ENCODE measurements around the gene PRMT1. TPM values are rescaled to one million over a fixed set of nuclear protein-coding genes. Genes with fewer than 3 reads are reported as not detected.

Gene PRMT1
- total RNA-seq, 1 donor from 2014 or later = 90.8 TPM

DNA sequence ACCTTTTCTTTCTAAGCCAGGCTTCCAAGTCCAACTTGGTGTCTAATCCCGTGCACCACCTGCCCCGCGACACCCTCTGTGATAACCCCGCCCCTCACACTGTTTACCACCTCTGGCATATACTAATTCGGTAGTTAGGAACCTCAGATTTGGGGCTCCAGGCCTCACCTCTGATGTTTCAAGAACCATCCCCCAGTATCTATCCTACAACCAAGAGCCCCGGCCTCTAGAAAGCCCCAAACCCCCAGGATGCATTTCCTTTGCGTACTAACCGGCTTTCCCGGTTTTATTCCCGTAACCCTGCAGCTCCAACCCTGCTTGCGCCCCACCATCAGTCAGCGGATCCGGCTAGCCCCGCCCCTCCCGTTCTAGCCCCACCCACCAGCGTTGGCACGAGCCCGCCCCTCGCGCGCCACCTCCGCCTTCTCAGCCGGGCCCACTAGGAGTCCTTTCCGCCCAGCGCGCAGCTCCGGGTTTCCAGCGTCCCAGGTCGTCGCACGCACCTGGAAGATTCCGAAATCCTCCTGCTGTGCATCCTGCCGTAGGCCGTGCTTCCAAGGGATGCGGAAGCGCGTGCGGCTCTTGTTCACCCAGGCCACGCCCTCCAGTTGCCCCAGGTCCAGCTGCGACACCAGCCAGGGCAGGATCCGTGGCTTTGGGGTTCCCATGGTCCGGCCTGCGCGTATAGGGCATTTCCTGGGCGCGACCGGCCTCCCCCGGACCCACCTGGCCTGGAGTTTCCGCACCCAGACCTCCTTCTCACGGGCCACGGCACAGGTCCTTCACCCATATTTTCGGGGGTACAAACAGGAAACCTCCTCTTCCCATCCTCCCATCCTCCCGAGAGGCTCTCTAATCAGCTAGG lies 12.7 kb upstream of the PRMT1 start:
- intact Hi-C loops (cut with DNase I) = no loop called here
- peaks cover 16% of the 10 kb centered on the region for H3K4me1 ChIP-seq
- TF ChIP-seq, protein P1, sequence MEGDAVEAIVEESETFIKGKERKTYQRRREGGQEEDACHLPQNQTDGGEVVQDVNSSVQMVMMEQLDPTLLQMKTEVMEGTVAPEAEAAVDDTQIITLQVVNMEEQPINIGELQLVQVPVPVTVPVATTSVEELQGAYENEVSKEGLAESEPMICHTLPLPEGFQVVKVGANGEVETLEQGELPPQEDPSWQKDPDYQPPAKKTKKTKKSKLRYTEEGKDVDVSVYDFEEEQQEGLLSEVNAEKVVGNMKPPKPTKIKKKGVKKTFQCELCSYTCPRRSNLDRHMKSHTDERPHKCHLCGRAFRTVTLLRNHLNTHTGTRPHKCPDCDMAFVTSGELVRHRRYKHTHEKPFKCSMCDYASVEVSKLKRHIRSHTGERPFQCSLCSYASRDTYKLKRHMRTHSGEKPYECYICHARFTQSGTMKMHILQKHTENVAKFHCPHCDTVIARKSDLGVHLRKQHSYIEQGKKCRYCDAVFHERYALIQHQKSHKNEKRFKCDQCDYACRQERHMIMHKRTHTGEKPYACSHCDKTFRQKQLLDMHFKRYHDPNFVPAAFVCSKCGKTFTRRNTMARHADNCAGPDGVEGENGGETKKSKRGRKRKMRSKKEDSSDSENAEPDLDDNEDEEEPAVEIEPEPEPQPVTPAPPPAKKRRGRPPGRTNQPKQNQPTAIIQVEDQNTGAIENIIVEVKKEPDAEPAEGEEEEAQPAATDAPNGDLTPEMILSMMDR (IDR thresholded peaks at IDR 0.05) = peak; percentile 13
- peak overlapping the region; percentile 76 for H3K27ac ChIP-seq
- H3K4me3 ChIP-seq = peak overlapping the region; percentile 94
- ATAC-seq = peak; percentile 90
- peak; percentile 96 for DNase-seq
- H3K27me3 ChIP-seq = no peaks in the 10 kb centered on the region
- H3K36me3 ChIP-seq = peaks cover 32% of the 10 kb centered on the region
- no peaks in the 10 kb centered on the region for H3K9me3 ChIP-seq

DNA sequence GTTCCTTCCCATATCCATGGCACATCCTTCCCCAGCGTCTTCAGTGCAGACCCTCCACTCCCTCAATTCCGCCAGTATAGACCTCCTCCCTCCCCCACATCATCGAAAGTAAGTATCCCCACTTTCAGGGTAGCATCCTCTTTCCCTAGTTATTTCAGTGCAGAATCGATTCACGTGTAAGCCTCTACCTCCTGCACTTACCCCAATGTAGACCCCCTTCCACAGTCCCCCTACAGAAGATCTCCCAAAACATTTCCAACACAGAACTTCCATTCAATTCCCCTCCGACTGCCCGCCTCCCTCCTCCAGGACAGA lies 12.1 kb upstream of the PRMT1 start:
- Histone ChIP-seq H3K27me3 (no peaks in the 10 kb centered on the region), H3K4me1 (peaks cover 16% of the 10 kb centered on the region), H3K27ac (peak overlapping the region; percentile 76), H3K9me3 (no peaks in the 10 kb centered on the region), H3K36me3 (peaks cover 29% of the 10 kb centered on the region), H3K4me3 (peak overlapping the region; percentile 94)
- TF ChIP-seq, protein P1 (IDR thresholded peaks at IDR 0.05) = no peak
- DNase-seq (no peak), ATAC-seq (no peak)
- intact Hi-C loops (cut with DNase I) = no loop called here

DNA sequence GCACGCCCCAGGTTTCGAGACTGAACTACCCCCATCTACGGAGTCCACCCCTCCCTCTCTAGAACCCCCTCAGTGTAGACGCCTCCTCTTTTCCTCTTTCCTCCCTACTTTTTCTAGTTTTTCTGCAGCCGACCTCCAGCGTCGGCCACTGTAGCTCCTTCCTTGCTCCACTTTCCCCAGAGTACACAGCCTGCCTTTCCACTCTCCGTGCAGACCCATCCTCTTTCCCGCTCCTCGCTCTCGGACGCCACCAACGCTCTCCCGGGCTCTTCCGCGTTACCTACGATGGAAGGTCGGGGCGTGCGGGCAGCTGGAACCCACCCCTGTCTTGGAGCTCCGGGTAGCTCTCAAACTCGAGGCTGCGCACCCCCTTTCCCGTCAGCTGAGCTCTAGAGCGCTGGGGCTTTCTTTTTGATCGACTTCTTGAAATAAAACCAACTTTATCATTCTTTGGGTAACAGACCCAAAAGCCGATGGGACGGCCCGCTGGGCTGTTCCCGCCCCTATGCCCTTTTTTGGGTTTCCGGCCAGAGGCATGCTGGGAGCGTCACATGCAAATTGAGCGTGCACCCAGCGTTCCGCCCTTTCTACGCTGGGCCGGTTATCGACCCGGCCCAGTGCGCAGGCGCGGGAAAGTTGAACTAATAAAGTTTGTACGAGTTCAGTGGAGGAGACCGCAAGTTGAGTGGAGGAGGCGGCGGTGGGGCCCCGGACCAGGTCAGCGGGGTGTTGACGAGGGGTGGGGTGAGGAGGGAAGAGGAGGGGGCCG lies 11.5 kb upstream of the PRMT1 start, which contains the start of the genes BCL2L12 and IRF3:
Gene BCL2L12, plus strand, starts transcription at position 583 of the 769 bp plus-strand sequence. CDS start 760 bp downstream, outside the sequence.
Gene IRF3, minus strand, starts transcription at position 507 of the 769 bp plus-strand sequence. CDS start 1,019 bp downstream, outside the sequence.
- no peaks in the 10 kb centered on the region for H3K27me3 ChIP-seq
- DNase-seq (peak; percentile 98), ATAC-seq (peak; percentile 90)
- peaks cover 16% of the 10 kb centered on the region for H3K4me1 ChIP-seq
- peaks cover 24% of the 10 kb centered on the region for H3K36me3 ChIP-seq
- peak within 1 kb of the TSS; percentile 76 for H3K27ac ChIP-seq
- peak within 1 kb of the TSS; percentile 94 for H3K4me3 ChIP-seq
- H3K9me3 ChIP-seq = no peaks in the 10 kb centered on the region
- TF ChIP-seq, protein P1 (IDR thresholded peaks at IDR 0.05) = no peak
- intact Hi-C loops (cut with DNase I) = no loop called here

DNA sequence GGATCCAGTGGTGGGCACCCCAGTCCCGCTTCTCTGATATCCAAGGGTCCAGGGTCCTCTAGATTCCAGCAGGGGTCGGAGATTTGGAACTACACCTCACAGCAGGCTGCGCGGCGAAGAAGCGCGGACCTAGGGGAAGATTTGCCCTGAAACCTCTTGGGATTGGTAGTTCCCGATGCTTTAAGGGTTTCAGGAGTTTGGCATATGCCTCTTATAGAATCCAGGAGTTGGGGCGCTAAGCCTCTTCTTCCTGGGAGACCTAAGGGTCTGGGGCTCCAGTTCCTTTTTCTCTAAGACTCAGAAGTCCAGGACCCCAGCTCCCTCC lies 11.0 kb upstream of the PRMT1 start:
- DNase-seq (no peak), ATAC-seq (no peak)
- Histone ChIP-seq H3K36me3 (peaks cover 18% of the 10 kb centered on the region), H3K4me3 (peak overlapping the region; percentile 94), H3K4me1 (peaks cover 16% of the 10 kb centered on the region), H3K9me3 (no peaks in the 10 kb centered on the region), H3K27me3 (no peaks in the 10 kb centered on the region), H3K27ac (peak overlapping the region; percentile 76)
- intact Hi-C loops (cut with DNase I) = no loop called here
- TF ChIP-seq, protein P1 (IDR thresholded peaks at IDR 0.05) = no peak

DNA sequence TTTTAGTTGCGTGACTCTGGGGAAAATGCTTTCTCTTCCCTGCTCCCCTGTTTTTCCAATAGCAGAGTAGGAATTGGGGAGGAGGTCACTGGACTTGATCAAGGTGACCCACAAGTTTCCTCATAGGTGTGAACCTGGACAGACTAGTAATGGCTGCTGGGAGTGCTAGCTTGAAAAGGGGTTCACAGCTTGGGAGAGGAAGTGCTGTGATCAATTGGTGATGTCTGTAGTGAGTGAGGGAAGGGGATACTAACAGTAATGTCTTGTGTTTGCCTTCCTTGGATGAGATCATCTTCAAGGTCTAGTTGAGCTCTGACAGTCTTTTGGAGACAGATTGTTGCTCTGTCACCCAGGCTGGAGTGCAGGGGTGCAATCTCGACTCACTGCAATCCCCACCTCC lies 9.6 kb upstream of the PRMT1 start:
- Histone ChIP-seq H3K27me3 (no peaks in the 10 kb centered on the region), H3K4me1 (peaks cover 21% of the 10 kb centered on the region), H3K27ac (no peak overlapping the region), H3K36me3 (peaks cover 4% of the 10 kb centered on the region), H3K9me3 (no peaks in the 10 kb centered on the region), H3K4me3 (no peak overlapping the region)
- ATAC-seq (no peak), DNase-seq (no peak)
- intact Hi-C loops (cut with DNase I) = no loop called here
- TF ChIP-seq, protein P1 (IDR thresholded peaks at IDR 0.05) = no peak
